ENCODE measurements around the gene POLR3K. TPM values are rescaled to one million over a fixed set of nuclear protein-coding genes. Genes with fewer than 3 reads are reported as not detected.

POLR3K gene
- total and polyA plus RNA-seq, 4 donors, result 2.8 to 9.8 (median 7.4) TPM

GRCh38 chr16:57711-58110 is 4.3 kb upstream of the POLR3K start:
- H3K9me3 ChIP-seq (ENCODE audit: control insufficient read depth in 4 of 4, low read length in 3 of 4), result no peaks in the 10 kb centered on the region
- no peak overlapping the region for H3K27ac ChIP-seq (ENCODE audit: low read depth in 1 of 2, low read length in 2 of 2)
- H3K4me1 ChIP-seq (ENCODE audit: control insufficient read depth in 4 of 4, insufficient read depth in 4 of 4, low read length in 3 of 4), result peaks cover 0 to 11% (median 6%) of the 10 kb centered on the region in 4 donors
- H3K4me3 ChIP-seq (ENCODE audit: low read depth in 1 of 3, low read length in 3 of 3), result no peak overlapping the region
- no peak for TF ChIP-seq EGR1 (IDR thresholded peaks at IDR 0.05; ENCODE audit: low read depth in 2 of 2)
- no peak for TF ChIP-seq NR2F2 (IDR thresholded peaks at IDR 0.05)
- TF ChIP-seq MAX (IDR thresholded peaks at IDR 0.05), result no peak
- no peak for TF ChIP-seq JUND (IDR thresholded peaks at IDR 0.05)
- TF ChIP-seq FOXA2 (IDR thresholded peaks at IDR 0.05), result no peak
- TF ChIP-seq RAD21 (IDR thresholded peaks at IDR 0.05), result no peak
- no peak for TF ChIP-seq RXRA (IDR thresholded peaks at IDR 0.05)
- TF ChIP-seq HNF4A (conservative IDR thresholded peaks at IDR 0.05), result no peak
- TF ChIP-seq REST (IDR thresholded peaks at IDR 0.05), result no peak
- TF ChIP-seq FOXA1 (IDR thresholded peaks at IDR 0.05), result no peak
- no peak for TF ChIP-seq TAF1 (conservative IDR thresholded peaks at IDR 0.05)
- no peak for TF ChIP-seq ZBTB33 (IDR thresholded peaks at IDR 0.05)
- TF ChIP-seq YY1 (IDR thresholded peaks at IDR 0.05), result no peak
- no peak for TF ChIP-seq GABPA (IDR thresholded peaks at IDR 0.05 in 1 of 2, conservative IDR thresholded peaks at IDR 0.05 in 1 of 2)
- no peak for TF ChIP-seq CTCF (IDR thresholded peaks at IDR 0.05; ENCODE audit: low read depth, low read length, missing input control)
- no peak for DNase-seq (ENCODE audit: low spot score)
- peaks cover 4 to 36% (median 9%) of the 10 kb centered on the region in 4 donors for H3K36me3 ChIP-seq (ENCODE audit: control insufficient read depth in 4 of 4, insufficient read depth in 3 of 4, low read depth in 1 of 4, low read length in 3 of 4)
- no peaks in the 10 kb centered on the region for H3K27me3 ChIP-seq (ENCODE audit: control insufficient read depth in 4 of 4, insufficient read depth in 4 of 4, low read length in 3 of 4)
- H3K9ac ChIP-seq (ENCODE audit: low read depth in 1 of 2, low read length in 2 of 2), result no peak overlapping the region
- WGBS, result 87% methylated on average over 8 of the region's 8 CpGs

- DNase-seq (ENCODE audit: low spot score), result no peak
- Histone ChIP-seq H3K9me3 (ENCODE audit: control insufficient read depth in 4 of 4, low read length in 3 of 4) (no peaks in the 10 kb centered on the region), H3K4me1 (ENCODE audit: control insufficient read depth in 4 of 4, insufficient read depth in 4 of 4, low read length in 3 of 4) (peaks cover 0 to 14% (median 7%) of the 10 kb centered on the region in 4 donors), H3K27me3 (ENCODE audit: control insufficient read depth in 4 of 4, insufficient read depth in 4 of 4, low read length in 3 of 4) (no peaks in the 10 kb centered on the region), H3K9ac (ENCODE audit: low read depth in 1 of 2, low read length in 2 of 2) (no peak overlapping the region), H3K4me3 (ENCODE audit: low read depth in 1 of 3, low read length in 3 of 3) (no peak overlapping the region), H3K36me3 (ENCODE audit: control insufficient read depth in 4 of 4, insufficient read depth in 3 of 4, low read depth in 1 of 4, low read length in 3 of 4) (peaks cover 4 to 36% (median 9%) of the 10 kb centered on the region in 4 donors), H3K27ac (ENCODE audit: low read depth in 1 of 2, low read length in 2 of 2) (no peak overlapping the region)
- 95% methylated on average over 17 of the region's 17 CpGs for WGBS
- TF ChIP-seq REST (IDR thresholded peaks at IDR 0.05) (no peak), RXRA (IDR thresholded peaks at IDR 0.05) (no peak), SP1 (IDR thresholded peaks at IDR 0.05) (no peak), HNF4G (IDR thresholded peaks at IDR 0.05) (no peak), JUND (IDR thresholded peaks at IDR 0.05) (no peak), MAX (IDR thresholded peaks at IDR 0.05) (no peak), CTCF (IDR thresholded peaks at IDR 0.05; ENCODE audit: low read depth, low read length, missing input control) (no peak), FOXA2 (IDR thresholded peaks at IDR 0.05) (no peak), EGR1 (IDR thresholded peaks at IDR 0.05; ENCODE audit: low read depth in 2 of 2) (no peak), YY1 (IDR thresholded peaks at IDR 0.05) (no peak)
Observed at GRCh38 chr16:56231-56927, 3.0 kb upstream of the POLR3K start.

Data from liver (tissue), 9 donors.